Subcutaneous adipose tissue (tissue), 4 donors: ENCODE results near the gene AMOTL2. TPM values are rescaled to one million over a fixed set of nuclear protein-coding genes. Genes with fewer than 3 reads are reported as not detected.

Experiments used
- total RNA-seq, 4 donors: library from RNA; depleted of rRNA; stranded (reverse); fragments of >200 nt; gene quantifications; one replicate each; pipeline ENCODE4 v1.1.0, GENCODE V29; 2016
- TF ChIP-seq, protein P1 (sequence below): fragments of 450-650 bp; IDR thresholded peaks from one replicate; pipeline ENCODE4 v1.5.1; 2016; ENCODE audit warnings: low read depth, mild to moderate bottlenecking, control low read depth, antibody characterized with exemption, moderate library complexity

The AMOTL2 gene
- total RNA-seq, 4 donors from 2014 or later, result 92.4 to 320 (median 137) TPM

DNA sequence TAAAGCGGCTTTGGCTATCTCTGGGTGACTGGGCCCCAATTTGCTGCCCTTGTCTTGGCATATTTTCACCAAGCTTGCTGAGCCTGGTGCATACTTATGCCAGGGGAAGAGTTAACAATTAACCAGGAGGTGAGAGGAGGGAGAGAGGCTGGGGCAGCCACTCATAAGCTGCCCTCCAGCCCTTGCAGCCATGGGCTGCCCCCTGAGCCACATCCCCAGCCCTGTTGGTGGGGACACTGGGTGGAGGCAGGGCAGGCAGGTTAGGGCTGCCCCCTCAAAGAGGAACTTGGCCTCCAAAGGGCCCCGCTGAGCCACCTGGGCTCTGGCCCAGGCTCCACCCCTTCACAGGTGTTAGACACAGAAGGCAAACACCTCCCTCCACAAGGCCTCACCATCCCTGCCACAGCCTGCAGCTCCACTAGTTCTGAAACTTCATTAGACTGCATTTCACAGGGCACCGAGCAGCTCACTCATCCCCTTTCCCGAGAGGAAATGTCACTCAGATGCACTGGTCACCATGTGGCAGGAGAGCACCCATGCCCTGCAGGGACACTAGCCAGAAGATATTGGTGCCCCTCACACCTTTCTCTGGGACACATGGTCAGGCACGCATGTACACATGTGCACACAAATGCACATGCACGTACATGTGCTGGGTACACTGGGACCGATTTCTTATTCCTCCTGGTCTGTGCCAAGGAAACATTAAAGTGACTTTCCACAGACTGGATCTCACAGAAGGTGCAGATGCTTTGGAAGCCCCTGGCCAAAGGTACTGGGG, 20.2 kb downstream of the AMOTL2 start:
- TF ChIP-seq, protein P1, sequence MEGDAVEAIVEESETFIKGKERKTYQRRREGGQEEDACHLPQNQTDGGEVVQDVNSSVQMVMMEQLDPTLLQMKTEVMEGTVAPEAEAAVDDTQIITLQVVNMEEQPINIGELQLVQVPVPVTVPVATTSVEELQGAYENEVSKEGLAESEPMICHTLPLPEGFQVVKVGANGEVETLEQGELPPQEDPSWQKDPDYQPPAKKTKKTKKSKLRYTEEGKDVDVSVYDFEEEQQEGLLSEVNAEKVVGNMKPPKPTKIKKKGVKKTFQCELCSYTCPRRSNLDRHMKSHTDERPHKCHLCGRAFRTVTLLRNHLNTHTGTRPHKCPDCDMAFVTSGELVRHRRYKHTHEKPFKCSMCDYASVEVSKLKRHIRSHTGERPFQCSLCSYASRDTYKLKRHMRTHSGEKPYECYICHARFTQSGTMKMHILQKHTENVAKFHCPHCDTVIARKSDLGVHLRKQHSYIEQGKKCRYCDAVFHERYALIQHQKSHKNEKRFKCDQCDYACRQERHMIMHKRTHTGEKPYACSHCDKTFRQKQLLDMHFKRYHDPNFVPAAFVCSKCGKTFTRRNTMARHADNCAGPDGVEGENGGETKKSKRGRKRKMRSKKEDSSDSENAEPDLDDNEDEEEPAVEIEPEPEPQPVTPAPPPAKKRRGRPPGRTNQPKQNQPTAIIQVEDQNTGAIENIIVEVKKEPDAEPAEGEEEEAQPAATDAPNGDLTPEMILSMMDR, result no peak

DNA sequence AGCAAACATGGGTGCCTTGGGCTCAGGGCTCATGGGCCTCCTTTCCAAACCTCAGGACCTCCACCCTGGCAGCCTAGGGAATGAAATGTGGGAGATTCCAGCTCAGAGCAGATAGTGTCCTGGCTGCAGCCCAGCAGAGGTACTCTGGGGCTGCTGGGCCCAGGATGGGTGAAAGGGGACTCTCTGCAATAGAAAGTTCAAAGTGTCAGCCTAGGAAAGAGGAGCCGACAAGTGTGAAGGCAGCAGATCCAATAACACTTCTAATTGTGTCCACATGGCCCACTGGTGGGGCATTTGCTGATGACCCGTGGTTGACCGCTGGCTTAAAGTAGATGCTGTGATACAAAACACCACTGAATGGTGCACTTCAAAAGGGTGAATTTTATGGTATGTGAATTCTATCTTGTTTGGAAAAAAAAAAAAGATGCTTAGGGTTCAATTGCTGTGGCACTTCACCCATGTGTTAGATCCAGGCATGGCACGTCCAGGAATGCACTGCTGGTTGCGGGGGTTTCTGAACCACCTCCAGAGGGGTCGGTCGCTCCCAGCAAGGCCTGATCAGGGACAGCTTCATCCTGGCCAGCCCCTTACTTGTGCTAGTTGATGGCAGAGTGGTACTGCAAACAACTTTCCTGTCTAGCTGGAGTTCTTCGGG, 20.9 kb downstream of the AMOTL2 start:
- TF ChIP-seq, protein P1, result no peak

DNA sequence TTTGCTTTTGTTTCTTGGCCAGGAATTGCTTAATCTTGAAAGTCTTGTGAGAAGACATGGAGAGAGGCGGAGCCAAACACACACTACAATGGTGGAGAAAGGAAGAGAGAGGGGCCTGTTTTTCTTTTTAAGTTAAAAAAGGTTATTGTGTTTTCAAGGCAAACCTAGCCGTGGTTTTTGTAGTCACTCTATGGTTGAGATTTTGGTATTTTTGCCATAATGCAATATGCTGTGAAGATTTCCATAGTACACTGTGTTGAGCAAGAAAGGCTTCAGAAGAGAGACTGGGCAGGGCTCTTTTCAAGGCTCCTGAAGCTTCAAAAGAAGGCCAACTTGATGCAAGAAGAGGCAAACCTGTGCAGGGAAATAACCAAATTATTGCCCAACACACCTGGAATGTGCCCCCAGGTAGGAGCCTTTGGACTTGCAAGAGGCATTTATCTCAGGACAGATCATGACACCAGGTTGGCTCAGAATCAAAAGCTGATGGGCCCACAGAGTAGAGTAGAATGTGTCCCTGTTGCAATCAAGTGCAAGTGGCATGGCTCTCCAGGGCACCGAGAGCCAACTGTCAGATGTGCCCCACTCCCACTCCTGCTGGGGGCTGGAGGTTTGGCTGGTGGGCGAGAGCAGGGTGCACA, 22.1 kb downstream of the AMOTL2 start:
- TF ChIP-seq, protein P1, result no peak

DNA sequence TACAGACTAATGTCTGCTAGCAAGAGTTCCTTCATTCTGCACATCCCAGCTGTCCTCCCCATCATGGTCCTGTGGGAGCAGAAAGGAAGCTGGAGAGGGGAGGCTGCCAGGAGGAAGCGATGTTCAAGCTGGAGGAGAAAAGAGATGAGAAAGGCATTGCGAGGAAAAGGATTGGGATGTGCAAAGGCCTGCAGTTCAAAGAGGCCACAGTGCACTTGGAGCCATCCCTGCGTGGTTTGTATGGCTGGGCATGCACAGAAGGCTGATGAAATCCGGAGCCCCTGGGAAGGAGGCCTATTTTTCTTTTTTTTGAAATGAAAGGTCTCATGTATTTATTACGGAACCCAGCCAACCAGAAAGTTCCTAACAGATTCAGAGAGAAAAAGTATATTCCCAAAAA, 22.8 kb downstream of the AMOTL2 start:
- TF ChIP-seq, protein P1, result no peak

DNA sequence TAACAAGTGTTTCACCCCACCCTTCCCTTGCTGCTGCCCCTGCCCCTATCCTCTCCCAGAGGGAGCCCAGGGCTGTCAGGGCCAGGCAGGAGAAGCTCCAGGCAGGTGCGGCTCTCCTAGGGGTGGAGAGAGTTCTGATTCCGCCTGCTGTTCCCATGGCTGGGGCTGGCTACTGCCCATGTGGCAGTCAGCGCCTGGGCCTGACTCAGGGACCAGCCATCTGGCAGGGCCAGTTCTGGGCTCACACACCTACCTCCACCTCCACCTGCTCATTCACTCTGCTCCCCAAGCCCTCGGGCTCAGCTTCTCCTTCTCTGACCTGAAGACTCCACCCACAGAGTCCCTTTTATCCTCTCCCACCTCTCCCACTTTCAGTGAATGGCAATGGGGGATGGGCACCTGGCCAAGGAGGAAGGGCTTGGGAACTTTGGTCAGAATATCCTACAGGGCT, 23.4 kb downstream of the AMOTL2 start:
- TF ChIP-seq, protein P1, result no peak

DNA sequence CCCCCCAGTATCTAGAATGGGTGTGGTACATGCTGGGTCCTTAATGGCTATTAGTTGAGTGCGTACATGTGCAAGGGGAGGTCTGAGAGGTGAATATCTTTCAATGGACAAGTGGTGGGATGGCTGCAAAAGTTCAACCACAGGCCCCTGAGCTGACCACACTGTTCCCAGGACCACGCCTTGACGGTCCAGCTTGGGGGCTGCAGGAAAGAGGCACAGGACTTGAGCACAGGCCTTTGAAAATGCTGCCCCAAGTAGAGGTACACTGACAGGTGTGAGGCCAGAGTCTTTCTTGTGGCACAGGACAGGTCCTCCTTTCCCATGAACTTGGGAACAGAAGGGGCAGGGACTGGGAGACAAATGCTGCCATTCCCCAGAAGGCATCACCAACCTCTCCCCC, 24.0 kb downstream of the AMOTL2 start:
- TF ChIP-seq, protein P1, result no peak

DNA sequence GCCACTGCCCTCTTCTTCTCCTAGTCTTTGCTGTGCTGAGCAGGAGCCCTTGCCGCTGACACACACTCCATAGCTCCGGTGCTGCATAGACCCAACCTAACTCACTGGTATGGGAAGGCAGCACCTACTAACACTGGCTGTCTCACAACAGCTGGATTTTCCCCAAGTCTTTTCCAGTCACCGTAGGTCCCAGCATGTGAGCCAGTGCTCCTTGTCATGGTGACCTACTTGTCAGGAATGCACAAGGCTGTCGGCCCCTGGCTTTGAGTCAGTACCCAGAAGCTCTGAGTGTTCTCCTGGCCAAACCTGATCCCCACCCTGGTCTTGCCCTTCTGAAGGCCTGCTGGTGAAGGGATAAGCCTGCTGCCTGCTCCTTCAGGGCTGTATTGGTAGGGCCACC, 25.7 kb downstream of the AMOTL2 start:
- TF ChIP-seq, protein P1, result no peak
